Cardiac fibroblast (primary cell): Measurements from ENCODE around the gene KLHL6.

Source experiments
- DNase-seq, 2 donors: peaks; one replicate each; pipeline versions ENCODE4 v3.0.0 to v3.0.0-alpha.2; 2010; ENCODE audit warnings: low read depth in 2 of 2
- H3K4me3 ChIP-seq, 2 donors: replicated peaks in 1 of 2; 1 replicate in 1 of 2; 2 replicates in 1 of 2; pipeline ENCODE4 v1.5.1; 2011; ENCODE audit warnings: low read depth in 2 of 2, low read length in 2 of 2, mild to moderate bottlenecking in 2 of 2, moderate library complexity in 1 of 2
- TF ChIP-seq, protein P1 (sequence below): IDR thresholded peaks from one replicate; pipeline ENCODE4 v1.5.1; 2011; ENCODE audit warnings: low read depth, mild to moderate bottlenecking, low read length, inconsistent platforms

Gene KLHL6

DNA sequence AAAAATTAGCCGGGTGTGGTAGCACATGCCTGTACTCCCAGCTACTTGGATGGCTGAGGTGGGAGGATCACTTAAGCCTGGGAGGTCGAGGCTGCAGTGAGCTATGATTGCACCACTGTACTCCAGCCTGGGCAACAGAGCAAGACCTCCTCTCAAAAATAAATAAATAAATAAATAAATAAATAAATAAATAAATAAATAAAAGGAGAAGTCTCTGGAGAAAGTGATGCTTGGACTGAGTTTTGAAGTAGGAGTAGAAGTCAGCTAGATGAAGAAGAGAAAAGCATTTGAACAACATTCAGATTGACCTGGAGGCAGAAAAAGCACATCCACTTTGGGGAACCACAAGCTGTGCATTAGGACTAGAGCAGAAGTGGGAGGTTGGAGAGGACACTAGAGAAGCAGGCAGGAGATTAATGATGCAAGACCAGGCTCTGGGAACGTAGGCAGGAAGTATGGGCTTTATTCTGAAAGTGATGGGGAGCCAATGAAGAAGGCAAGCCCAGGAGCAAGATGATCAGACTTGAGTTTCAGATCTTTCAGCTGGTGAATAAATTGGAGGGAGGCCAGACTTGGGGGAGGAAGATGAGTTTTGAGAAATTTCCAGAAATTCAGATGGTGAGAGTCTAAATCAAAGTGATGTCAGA is 48.7 kb downstream of the KLHL6 start:
- TF ChIP-seq, protein P1, sequence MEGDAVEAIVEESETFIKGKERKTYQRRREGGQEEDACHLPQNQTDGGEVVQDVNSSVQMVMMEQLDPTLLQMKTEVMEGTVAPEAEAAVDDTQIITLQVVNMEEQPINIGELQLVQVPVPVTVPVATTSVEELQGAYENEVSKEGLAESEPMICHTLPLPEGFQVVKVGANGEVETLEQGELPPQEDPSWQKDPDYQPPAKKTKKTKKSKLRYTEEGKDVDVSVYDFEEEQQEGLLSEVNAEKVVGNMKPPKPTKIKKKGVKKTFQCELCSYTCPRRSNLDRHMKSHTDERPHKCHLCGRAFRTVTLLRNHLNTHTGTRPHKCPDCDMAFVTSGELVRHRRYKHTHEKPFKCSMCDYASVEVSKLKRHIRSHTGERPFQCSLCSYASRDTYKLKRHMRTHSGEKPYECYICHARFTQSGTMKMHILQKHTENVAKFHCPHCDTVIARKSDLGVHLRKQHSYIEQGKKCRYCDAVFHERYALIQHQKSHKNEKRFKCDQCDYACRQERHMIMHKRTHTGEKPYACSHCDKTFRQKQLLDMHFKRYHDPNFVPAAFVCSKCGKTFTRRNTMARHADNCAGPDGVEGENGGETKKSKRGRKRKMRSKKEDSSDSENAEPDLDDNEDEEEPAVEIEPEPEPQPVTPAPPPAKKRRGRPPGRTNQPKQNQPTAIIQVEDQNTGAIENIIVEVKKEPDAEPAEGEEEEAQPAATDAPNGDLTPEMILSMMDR: no peak
- H3K4me3 ChIP-seq: no peak overlapping the region
- peak in 1 of 2 donors; percentile 7 for DNase-seq

DNA sequence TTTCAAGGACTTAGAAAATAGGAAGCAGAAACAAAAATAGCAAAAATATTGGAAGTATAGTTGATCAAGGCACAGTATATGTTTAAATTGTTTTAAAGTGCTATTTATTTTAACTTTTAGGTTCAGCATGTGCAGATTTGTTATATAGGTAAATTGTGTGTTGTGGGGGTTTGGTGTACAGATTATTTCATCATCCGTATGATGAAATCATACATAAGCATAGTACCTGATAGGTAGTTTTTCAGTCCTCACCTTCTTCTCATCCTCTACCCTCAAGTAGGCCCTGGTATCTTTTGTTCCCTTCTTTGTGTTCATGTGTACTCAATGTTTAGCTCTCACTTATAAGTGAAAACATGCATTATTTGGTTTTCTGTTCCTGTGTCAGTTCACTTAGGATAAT is 50.9 kb downstream of the KLHL6 start:
- TF ChIP-seq, protein P1: no peak
- H3K4me3 ChIP-seq: no peak overlapping the region
- DNase-seq: no peak

DNA sequence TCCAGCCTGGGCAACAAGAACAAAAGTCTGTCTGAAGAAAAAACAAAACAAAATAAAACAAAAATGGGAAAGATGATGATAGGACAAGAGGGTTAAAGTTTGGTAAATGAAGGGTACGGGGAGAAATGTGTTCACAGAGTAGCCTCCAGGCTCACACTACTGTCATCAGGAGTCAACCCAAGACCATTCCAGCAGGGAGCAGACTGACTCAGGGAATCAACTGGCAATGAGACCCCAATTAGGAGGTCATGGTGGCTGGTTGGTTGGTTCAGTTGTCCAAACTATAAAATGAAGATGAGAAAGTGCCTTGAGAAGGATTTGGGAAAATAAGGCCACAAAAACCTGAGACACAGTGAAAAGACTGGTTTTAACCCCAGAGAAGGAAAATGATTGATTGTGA is 51.8 kb downstream of the KLHL6 start:
- no peak for DNase-seq
- H3K4me3 ChIP-seq: no peak overlapping the region
- TF ChIP-seq, protein P1: no peak

DNA sequence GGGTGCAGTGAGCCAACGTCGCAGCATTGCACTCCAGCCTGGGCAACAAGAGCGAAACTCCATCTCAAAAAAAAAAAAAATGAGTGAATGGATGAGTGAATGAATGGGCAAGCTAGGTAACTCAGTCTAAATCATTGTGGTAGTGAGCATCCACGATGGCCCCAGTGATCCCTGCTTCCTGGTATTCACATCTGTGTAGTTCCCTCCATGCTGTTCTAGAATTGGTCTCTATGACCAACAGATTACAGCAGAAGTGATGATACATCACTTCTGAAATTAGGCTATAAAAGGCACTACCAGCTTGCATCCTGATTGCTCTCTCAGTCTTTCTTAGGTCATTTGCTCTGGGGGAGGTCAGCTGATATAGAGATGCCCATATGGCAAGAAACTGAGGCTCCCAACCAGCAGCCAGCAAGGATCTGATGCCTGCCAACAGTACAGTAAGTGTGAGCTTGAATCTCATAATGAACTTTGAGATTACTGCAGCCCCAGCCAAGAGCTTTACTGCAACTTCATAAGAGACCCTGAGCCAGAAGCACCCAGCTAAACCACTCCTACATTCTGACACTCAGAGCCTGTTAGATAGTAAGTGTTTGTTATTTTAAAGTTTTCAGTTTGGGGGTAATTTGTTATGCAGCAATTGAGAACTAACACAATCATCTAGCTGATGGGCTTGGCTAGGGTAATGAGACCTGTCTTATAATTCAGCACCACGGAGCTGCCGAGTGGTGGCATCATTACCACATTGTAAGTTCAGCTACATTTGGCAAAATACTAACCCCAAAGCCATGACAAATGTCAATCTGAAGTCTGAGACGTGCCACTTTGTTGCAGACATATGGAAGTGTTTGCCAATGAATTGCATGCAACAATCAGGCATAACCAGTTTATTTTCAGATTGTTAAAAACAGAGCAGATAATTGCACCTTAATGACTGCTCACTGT is 53.0 kb downstream of the KLHL6 start:
- DNase-seq: peak; percentile 41 to 48
- no peak overlapping the region for H3K4me3 ChIP-seq
- TF ChIP-seq, protein P1: peak; percentile 9

DNA sequence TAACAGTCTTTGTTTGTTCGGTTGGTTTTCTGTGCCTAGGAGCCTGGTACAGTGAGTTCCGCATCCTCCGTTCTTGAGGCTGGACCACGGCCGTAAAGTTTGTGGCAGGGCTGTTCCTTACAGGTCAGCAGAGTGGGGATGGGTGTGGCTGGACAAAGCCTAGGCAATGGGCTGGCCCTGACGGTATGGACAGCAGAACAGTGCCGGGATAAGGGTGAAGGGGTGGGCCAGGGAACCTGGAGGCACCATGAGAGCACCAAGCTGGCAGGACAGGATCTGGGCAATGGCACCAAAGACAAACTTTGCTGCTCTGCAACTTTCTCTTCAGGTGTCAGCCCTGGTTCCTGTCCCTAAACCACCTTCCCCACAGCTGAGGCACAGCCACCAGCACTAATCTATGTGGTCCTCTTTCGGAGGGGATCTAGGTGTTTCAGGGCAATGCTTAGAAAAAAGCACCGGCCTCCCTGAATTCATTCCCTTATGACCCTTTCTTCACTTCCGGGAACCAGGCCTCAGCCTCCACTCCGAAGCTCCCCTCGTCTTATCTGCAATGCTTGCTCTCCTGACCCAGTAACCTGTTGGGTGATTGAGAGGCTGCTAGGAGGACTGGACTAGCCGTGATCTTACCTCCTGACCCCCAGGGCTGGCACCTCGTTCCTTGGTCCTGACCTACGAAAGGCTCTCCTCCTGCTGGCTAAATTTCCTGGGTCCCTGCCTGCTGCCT is 54.4 kb downstream of the KLHL6 start:
- DNase-seq: no peak
- no peak overlapping the region for H3K4me3 ChIP-seq
- TF ChIP-seq, protein P1: no peak

DNA sequence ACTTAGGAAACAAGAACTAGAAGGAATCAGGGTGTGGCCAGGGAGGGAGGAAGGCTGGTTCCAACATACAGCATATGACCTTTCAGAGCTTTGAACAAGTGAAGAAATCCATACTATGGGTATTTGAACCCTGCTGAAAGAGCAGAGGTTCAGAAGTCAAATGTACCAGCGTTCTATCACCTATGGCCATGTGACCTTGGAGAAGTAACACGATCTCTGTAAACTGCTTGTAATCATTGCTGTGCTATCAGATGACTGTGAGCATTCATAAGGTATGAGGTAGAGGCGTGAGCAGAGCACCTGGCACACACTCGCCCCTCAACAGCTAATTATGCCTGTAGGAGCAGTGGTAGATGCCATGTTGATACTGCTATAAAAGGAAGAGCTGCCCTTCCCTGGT is 55.2 kb downstream of the KLHL6 start:
- no peak overlapping the region for H3K4me3 ChIP-seq
- DNase-seq: no peak
- TF ChIP-seq, protein P1: no peak
